Dendritic cell treated with granulocyte-macrophage colony-stimulating factor and Interleukin-4, amounts not matched to agents 40 ng/mL and 50 ng/mL, for 4 days (primary cell): ENCODE measurements around the gene USP30.
"Not testable (repeated sequence)": the region's sequence is repeated elsewhere in the genome, so short reads cannot be mapped to it uniquely, and the experiment has no call there.

Experiments used
- H3K27ac Mint-ChIP-seq: one replicate; pipeline ENCODE4 v1.8.0; 2022; ENCODE audit warnings: mild to moderate bottlenecking, mixed read lengths
- H3K27me3 Mint-ChIP-seq: one replicate; pipeline ENCODE4 v1.8.0; 2022; ENCODE audit warnings: mild to moderate bottlenecking, mixed read lengths
- H3K36me3 Mint-ChIP-seq: one replicate; pipeline ENCODE4 v1.8.0; 2022; ENCODE audit warnings: low read depth, mixed read lengths
- H3K4me1 Mint-ChIP-seq: one replicate; pipeline ENCODE4 v1.8.0; 2022; ENCODE audit warnings: low read depth, mixed read lengths
- H3K4me3 Mint-ChIP-seq: one replicate; pipeline ENCODE4 v1.8.0; 2022; ENCODE audit warnings: mild to moderate bottlenecking, moderate library complexity, mixed read lengths
- H3K9me3 Mint-ChIP-seq: one replicate; pipeline ENCODE4 v1.8.0; 2022; ENCODE audit warnings: mixed read lengths
- intact Hi-C: fragments of 100-400 bp; cut with micrococcal nuclease; formaldehyde crosslinking; loops from one replicate; pipeline ENCODE4 v1.15.0; 2022

The USP30 gene

DNA sequence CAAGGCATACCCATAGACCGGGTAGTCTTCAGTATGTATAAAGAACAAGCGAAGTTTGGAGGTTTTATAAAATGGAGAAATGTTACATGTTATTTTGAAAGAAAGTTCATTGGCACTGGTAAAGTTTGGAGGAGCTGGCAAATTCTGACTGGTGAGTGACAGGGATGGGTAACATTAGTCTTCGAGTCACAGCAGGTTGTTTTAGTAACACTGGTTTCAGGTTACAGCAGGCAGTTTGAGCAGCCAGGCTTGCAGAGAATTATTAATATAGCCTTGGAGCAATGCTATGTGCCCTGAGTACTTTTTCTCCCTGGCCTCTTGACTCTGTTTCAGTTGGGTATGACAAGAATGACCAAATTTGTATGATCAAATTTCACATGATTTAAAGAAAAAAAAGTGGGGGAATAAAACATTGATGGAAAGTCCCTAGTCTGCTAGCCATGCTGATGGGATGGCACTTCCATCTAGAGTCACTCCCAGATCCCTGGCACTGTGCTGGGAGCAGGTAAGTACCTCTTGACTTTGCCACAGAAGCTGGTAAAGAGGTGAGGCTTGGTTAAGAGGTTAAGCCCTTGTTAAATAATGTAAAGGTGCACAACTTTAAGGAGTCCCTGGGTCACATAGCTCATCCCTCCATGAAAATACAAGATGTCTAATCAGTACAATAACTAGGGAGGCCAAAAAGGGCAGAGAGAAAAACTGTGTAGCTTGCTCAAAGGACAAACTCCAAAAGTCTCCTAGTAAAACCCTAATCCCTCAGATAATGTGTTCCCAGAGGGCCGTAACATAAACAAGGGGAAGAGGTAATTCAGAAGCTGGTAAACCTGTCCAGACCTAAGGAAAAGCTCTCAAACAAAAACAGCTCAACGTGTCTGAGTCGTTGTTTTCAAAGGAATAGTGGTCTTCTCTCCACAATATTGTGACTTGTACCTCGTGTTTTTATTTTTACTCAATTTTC, 18.9 kb upstream of the USP30 start:
- Mint-ChIP-seq H3K36me3 (no peaks in the 10 kb centered on the region), H3K4me1 (no peaks in the 10 kb centered on the region), H3K4me3 (no peak overlapping the region), H3K27ac (no peak overlapping the region), H3K27me3 (peaks cover 13% of the 10 kb centered on the region), H3K9me3 (peaks cover 12% of the 10 kb centered on the region)
- intact Hi-C loops = no loop called here

DNA sequence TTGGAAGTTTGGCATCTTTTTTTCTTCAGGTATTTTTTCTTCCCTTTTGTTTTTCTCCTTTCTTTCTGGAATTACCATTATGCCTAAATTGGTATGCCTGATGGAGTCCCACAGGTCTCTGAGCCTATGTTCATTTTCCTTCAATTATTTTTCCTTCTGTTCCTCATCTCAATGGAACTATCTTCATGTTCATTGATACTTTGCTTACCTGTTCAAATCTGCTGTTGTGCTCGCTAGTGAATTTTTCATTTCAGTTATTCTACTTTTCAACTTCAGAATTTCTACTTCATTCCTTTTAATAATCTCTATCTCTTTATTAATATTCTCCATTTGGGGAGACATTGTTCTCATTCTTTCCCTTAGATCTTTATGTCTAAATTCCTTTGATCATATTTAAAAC, 15.4 kb upstream of the USP30 start:
- intact Hi-C loops = no loop called here
- H3K9me3 Mint-ChIP-seq = peaks cover 18% of the 10 kb centered on the region
- no peak overlapping the region for H3K4me3 Mint-ChIP-seq
- H3K27me3 Mint-ChIP-seq = peaks cover 8% of the 10 kb centered on the region
- H3K4me1 Mint-ChIP-seq = no peaks in the 10 kb centered on the region
- no peak overlapping the region for H3K27ac Mint-ChIP-seq
- H3K36me3 Mint-ChIP-seq = no peaks in the 10 kb centered on the region

DNA sequence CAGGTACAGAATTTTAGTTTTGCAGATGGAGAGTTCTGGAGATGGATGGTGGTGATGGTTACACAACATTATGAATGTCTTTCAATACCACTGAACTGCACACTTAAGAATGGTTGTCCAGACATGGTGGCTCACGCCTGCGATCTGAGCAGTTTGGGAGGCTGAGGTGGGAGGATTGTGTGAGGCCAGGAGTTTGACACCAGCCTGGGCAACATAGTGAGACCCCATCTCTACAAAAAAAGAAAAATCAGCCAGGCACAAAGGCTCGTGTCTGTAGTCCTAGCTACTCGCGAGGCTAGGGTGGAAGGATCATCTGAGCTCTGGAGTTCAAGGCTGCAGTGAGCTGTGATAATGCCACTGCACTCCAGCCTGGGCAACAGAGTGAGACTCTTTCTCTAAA, 8.1 kb upstream of the USP30 start:
- Mint-ChIP-seq H3K9me3 (peaks cover 7% of the 10 kb centered on the region), H3K27me3 (peaks cover 17% of the 10 kb centered on the region), H3K4me1 (no peaks in the 10 kb centered on the region), H3K36me3 (no peaks in the 10 kb centered on the region), H3K4me3 (no peak overlapping the region), H3K27ac (no peak overlapping the region)
- intact Hi-C loops = no loop called here

DNA sequence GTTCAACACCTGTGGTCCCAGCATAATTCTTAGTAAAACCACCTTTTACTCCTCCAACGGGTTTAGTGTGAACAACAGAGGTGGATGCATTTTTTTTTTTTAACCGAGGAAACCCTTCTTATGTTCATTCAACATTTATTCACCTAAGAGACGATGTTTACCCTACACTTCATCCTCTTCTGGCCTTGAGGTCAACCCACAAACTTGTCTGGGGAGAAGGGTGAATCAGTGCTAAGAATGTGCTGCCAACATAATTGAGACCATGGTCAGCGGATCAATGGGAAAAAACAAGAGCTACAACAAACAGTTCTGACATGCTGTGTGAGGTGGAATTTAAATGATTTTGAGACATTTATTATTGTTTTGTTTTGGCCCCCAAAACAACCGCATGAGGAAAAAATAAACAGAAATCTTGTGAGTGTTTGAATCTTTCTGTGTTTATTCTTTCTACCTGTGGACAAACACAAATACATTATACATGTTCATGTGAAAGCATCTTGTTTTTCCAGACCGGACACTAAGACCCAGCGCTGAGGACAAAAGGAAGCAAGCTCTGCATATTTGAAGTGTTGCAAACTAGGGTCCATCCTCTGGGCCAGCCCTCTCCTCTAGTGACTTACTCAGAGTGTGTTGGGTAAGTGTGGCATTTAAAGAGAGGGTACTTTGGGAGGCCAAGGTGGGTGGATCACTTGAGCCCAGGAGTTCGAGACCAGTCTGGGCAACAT, 5.1 kb upstream of the USP30 start:
- Mint-ChIP-seq H3K4me3 (no peak overlapping the region), H3K4me1 (peaks cover 3% of the 10 kb centered on the region), H3K27me3 (peaks cover 16% of the 10 kb centered on the region), H3K36me3 (no peaks in the 10 kb centered on the region), H3K9me3 (no peaks in the 10 kb centered on the region), H3K27ac (no peak overlapping the region)
- intact Hi-C loops = no loop called here

DNA sequence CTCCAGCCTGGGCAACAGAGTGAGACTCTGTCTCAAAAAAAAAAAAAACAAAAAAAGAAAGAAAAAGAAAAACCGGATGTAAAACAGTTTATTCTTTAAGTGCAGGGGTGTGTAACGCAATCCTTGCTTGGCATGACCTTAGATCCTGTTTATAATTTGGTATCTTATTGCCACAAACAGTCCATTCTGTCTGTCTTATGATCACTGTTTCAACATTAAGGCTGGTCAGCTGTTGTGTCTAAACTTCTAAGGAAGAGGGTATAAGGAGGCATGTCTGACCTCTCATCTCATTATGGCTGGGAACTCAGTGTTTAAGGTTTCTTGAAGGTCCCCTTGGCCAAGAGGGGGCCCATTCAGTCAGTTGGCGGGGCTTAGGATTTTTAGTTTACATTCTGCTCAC, 3.7 kb upstream of the USP30 start:
- peaks cover 14% of the 10 kb centered on the region for H3K4me1 Mint-ChIP-seq
- H3K27me3 Mint-ChIP-seq, intact Hi-C loops, H3K4me3 Mint-ChIP-seq, H3K27ac Mint-ChIP-seq, H3K9me3 Mint-ChIP-seq, H3K36me3 Mint-ChIP-seq: not testable (repeated sequence)

DNA sequence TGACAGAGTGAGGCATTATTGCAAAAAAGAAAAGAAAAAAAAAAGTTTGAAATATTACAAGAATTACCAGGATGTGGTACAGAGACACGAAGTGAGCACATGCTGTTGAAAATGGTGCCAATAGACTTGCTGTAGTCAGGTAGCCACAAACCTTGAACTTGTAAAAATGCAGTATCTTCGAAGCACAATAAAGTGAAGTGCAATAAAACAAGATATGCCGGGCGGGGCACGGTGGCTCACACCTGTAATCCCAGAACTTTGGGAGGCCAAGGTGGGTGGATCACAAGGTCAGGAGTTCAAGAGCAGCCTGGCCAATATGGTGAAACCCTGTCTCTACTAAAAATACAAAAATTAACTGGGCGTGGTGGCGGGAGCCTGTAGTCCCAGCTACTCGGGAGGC, 2.6 kb upstream of the USP30 start:
- H3K27me3 Mint-ChIP-seq, H3K27ac Mint-ChIP-seq, intact Hi-C loops, H3K4me3 Mint-ChIP-seq, H3K9me3 Mint-ChIP-seq, H3K36me3 Mint-ChIP-seq: not testable (repeated sequence)
- peaks cover 20% of the 10 kb centered on the region for H3K4me1 Mint-ChIP-seq

DNA sequence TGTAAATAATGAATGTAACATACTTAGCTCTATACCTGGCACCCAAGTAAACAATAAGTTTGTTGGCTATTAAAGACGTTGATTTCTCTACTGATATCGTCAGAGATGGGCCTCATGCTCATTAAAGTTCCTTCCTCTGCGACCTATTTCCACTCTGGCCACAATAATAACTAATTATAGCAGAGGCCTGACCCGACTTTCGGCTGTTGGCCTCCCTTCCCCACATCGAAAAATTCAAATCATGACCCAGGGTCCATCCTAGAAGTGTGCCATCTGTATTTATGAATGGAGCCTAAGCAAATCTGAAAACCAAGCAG, 321 bp upstream of the USP30 start:
- Mint-ChIP-seq H3K36me3 (peaks cover 7% of the 10 kb centered on the region), H3K27ac (peak overlapping the region; percentile 85), H3K4me1 (peaks cover 25% of the 10 kb centered on the region), H3K9me3 (no peaks in the 10 kb centered on the region), H3K4me3 (peak overlapping the region; percentile 83), H3K27me3 (peaks cover 2% of the 10 kb centered on the region)
- intact Hi-C loops = loop anchor here (1.0 to 2.0 kb wide), 2 partner anchors 31 to 41 kb away; partner anchors contain the start of genes ALKBH2 and SVOP

DNA sequence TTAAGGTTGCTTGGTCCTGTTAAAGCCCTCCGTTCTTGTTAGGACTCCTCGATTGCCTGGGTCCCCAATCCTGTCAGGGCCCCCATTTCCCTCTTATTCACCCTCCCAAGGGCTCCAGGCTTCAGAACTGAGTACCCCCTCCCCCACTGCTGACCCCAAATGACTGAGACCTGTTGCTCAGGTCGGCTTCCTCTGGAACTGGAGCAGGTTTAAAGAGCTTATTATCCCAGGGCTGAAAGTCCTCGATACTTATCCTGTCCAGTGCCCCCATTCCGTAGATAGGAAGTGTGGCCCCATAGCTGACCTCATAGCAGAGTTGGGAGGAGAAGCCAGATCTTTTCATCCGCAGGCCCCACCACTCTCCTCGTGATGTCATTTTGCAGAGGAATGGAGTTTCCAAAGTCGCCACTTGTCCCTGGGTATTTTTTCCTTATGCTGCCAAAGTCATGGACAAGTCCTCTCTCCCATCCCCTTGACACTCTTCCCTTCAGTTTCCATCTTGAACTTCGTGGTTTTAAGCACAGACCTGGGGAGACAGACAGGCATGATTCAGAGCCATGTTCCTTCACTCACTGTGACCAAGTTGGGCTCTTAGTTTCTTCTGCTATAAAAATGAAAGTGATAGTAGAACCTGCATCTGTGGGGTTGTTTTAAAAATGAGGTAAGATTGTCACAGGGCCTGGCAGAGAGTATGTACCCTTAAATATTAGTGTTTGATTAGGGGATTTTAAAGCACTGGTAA, 1.2 kb downstream of the USP30 start:
- Mint-ChIP-seq H3K36me3 (peaks cover 18% of the 10 kb centered on the region), H3K4me3 (peak overlapping the region; percentile 83)
- intact Hi-C loops = loop anchor here (2.0 kb wide), 1 partner anchor 33 kb away; the partner anchor contains the start of gene SVOP

DNA sequence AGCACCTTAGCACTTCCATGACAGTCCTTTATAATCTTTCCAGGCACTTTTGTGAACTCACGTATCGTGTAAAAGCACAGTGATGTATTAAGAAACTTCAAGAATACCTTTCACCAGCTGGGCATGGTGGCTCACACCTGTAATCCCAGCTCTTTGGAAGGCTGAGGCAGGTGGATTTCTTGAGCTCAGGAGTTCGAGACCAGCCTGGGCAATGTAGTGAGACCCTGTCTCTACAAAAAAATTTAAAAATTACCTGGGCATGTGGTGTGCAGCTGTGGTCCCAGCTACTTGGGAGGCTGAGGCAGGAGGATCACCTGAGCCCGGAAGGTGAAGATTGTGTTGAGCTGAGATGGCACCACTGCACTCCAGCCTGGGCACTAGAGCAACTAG, 1.7 kb downstream of the USP30 start:
- Mint-ChIP-seq H3K4me1 (peaks cover 25% of the 10 kb centered on the region), H3K4me3 (peak overlapping the region; percentile 83), H3K36me3 (peaks cover 20% of the 10 kb centered on the region), H3K27ac (peak overlapping the region; percentile 85)
- intact Hi-C loops, H3K9me3 Mint-ChIP-seq, H3K27me3 Mint-ChIP-seq: not testable (repeated sequence)

More for the DNA sequence above, 1.2 kb downstream of the USP30 start:
- no peaks in the 10 kb centered on the region for H3K9me3 Mint-ChIP-seq
- H3K27me3 Mint-ChIP-seq = peaks cover 2% of the 10 kb centered on the region
- H3K27ac Mint-ChIP-seq = peak overlapping the region; percentile 85
- peaks cover 25% of the 10 kb centered on the region for H3K4me1 Mint-ChIP-seq

DNA sequence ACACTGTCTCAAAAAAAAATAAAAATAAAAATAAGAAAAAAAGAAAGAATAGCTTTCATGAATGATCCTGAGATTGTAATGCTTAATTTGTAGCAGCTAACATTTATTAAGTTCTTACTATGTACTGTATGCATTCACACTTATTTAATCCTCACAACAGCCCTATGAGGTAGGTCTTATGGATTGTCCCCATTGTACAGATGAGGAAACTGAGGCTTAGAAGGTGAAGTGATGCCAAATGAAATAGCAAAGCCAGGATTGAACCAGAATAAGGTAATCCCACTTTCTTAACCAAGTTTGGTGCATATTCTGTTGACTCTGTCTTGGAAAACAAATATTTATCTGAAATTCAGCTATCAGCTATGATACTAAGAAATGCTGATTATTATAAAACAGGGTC, 2.1 kb downstream of the USP30 start:
- Mint-ChIP-seq H3K27ac (no peak overlapping the region), H3K9me3 (no peaks in the 10 kb centered on the region), H3K4me3 (no peak overlapping the region), H3K4me1 (peaks cover 25% of the 10 kb centered on the region), H3K36me3 (peaks cover 23% of the 10 kb centered on the region), H3K27me3 (no peaks in the 10 kb centered on the region)
- intact Hi-C loops = no loop called here

DNA sequence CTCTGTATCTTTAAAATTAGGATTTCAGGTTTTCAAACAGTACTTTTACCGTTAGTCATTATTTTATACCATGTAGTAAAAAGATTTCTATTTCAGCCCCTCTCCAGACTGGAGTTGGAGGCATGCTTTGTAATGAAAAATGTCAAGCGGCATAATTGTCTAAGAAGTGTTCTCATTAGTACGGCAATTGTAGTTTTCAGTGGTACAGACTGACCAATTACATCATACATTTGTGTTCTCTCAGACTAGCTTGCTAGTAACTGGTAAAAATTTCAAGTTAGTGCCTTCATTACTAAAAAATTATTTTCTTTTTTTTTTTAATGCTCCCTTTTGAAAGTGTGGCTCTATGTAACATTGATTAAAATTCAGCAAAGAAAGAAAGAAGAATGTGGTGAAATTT, 4.5 kb downstream of the USP30 start:
- Mint-ChIP-seq H3K27ac (no peak overlapping the region), H3K27me3 (no peaks in the 10 kb centered on the region), H3K9me3 (no peaks in the 10 kb centered on the region), H3K36me3 (peaks cover 28% of the 10 kb centered on the region), H3K4me3 (no peak overlapping the region), H3K4me1 (peaks cover 25% of the 10 kb centered on the region)
- intact Hi-C loops = no loop called here

DNA sequence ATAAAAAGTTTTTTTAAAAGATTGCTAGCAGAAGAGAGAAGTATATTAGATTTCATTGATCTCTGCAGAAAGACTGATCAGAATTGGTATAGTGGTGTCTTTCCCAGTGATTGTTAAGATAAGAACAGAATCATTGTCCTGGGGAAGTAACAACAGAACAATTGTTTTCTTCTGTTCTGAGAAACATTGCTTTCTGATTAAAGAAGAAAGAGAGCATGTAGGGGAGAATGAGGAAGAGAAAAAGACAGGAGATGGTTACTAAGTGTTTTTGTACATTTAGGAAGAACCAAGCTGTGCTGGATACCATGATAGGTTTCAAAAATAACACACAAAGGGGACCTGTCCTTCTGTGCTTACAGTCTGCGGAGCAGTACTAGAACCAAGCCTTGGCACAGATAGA, 5.0 kb downstream of the USP30 start:
- intact Hi-C loops = no loop called here
- no peak overlapping the region for H3K27ac Mint-ChIP-seq
- H3K27me3 Mint-ChIP-seq = no peaks in the 10 kb centered on the region
- H3K9me3 Mint-ChIP-seq = no peaks in the 10 kb centered on the region
- H3K4me3 Mint-ChIP-seq = no peak overlapping the region
- peaks cover 33% of the 10 kb centered on the region for H3K36me3 Mint-ChIP-seq
- peaks cover 21% of the 10 kb centered on the region for H3K4me1 Mint-ChIP-seq

DNA sequence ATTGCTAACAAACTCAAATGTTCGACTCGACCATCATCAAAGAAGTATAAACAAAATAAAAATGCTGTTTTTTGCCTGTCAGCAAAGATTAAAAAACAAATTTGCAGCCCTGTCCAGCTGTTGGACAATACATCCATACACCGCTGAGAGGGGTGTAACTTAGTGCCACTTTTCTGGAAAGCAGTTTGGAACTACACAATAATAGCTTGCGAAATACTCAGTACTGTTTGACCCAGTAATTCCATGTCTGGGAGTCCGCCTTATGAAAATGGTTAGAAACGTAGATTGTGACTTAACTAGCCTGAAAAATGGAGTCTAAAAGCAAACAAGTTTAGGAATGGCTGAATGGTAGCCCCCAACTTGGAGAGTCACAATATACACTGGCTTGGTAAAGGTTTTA, 6.4 kb downstream of the USP30 start:
- Mint-ChIP-seq H3K4me1 (peaks cover 10% of the 10 kb centered on the region), H3K9me3 (no peaks in the 10 kb centered on the region), H3K27ac (no peak overlapping the region), H3K4me3 (no peak overlapping the region), H3K36me3 (peaks cover 33% of the 10 kb centered on the region), H3K27me3 (no peaks in the 10 kb centered on the region)
- intact Hi-C loops = no loop called here

DNA sequence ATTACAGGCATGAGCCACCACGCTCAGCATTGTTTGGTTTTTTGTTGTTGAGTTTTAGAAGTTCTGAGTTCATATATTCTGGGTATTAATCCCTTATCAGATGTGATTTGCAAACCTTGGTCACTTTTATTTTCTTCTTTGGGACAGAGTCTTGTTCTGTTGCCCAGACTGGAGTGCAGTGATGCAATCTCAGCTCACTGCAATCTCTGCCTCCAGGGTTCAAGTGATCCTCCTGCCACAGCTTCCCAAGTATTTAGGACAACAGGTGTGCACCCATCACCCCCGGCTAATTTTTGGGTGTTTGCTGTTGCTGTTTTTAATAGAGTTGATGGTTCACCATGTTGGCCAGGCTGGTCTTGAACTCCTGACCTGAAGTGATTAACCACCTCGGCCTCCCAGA, 11.8 kb downstream of the USP30 start:
- Mint-ChIP-seq H3K27ac (no peak overlapping the region), H3K36me3 (peaks cover 41% of the 10 kb centered on the region), H3K4me1 (no peaks in the 10 kb centered on the region), H3K27me3 (no peaks in the 10 kb centered on the region), H3K4me3 (no peak overlapping the region), H3K9me3 (no peaks in the 10 kb centered on the region)
- intact Hi-C loops = no loop called here
